H9 (cell line): ENCODE measurements around the gene GALNT9. TPM values are rescaled to one million over a fixed set of nuclear protein-coding genes. Genes with fewer than 3 reads are reported as not detected.
A peak's percentile ranks its signal among the peaks of the same experiment; 100 is the strongest.

Source experiments
- DNase-seq: peaks from one replicate; pipeline ENCODE4 v3.0.0-alpha.2; 2017
- H2AFZ ChIP-seq: one replicate; pipeline ENCODE4 v1.6.1; 2013; ENCODE audit warnings: mild to moderate bottlenecking, low read length, control low read depth, moderate library complexity
- H2AK5ac ChIP-seq: 2 replicates; pipeline ENCODE4 v1.6.1; 2013; ENCODE audit warnings: low read length, control low read depth, mixed read lengths; ENCODE audit not compliant: insufficient read length
- H2BK120ac ChIP-seq: one replicate; pipeline ENCODE4 v1.6.1; 2013; ENCODE audit warnings: low read depth, mild to moderate bottlenecking, low read length, control low read depth, inconsistent platforms; ENCODE audit not compliant: poor library complexity, severe bottlenecking
- H2BK12ac ChIP-seq: 2 replicates; pipeline ENCODE4 v1.6.1; 2013; ENCODE audit warnings: low read length, control low read depth, mixed read lengths, low read depth; ENCODE audit not compliant: insufficient read length
- H2BK15ac ChIP-seq: 2 replicates; pipeline ENCODE4 v1.6.1; 2013; ENCODE audit warnings: low read depth, low read length, control low read depth
- H2BK20ac ChIP-seq: one replicate; pipeline ENCODE4 v1.6.1; 2013; ENCODE audit warnings: low read depth, mild to moderate bottlenecking, low read length, control low read depth, inconsistent platforms; ENCODE audit not compliant: poor library complexity, severe bottlenecking
- H2BK5ac ChIP-seq: 2 replicates; pipeline ENCODE4 v1.6.1; 2013; ENCODE audit warnings: low read length, control low read depth, mixed read lengths; ENCODE audit not compliant: insufficient read length
- H3K14ac ChIP-seq: 2 replicates; pipeline ENCODE4 v1.6.1; 2013; ENCODE audit warnings: low read length, control low read depth; ENCODE audit not compliant: insufficient read depth
- H3K18ac ChIP-seq: 2 replicates; pipeline ENCODE4 v1.6.1; 2013; ENCODE audit warnings: low read depth, mild to moderate bottlenecking, mixed read lengths, low read length, control low read depth; ENCODE audit not compliant: insufficient read length
- H3K23ac ChIP-seq: 2 replicates; pipeline ENCODE4 v1.6.1; 2013; ENCODE audit warnings: low read length, control low read depth, mixed read lengths, low read depth; ENCODE audit not compliant: insufficient read length
- H3K23me2 ChIP-seq: 2 replicates; pipeline ENCODE4 v1.6.1; 2013; ENCODE audit warnings: low read depth, mild to moderate bottlenecking, mixed read lengths, low read length, control low read depth; ENCODE audit not compliant: insufficient read length, poor library complexity, severe bottlenecking
- H3K27ac ChIP-seq: 2 replicates; pipeline ENCODE4 v1.5.1; 2013; ENCODE audit warnings: low read length, control low read depth, mixed read lengths, low read depth; ENCODE audit not compliant: insufficient read length
- H3K27me3 ChIP-seq: 2 replicates; pipeline ENCODE4 v1.6.1; 2013; ENCODE audit warnings: low read length, control low read depth, inconsistent platforms; ENCODE audit not compliant: insufficient read depth
- H3K4ac ChIP-seq: 2 replicates; pipeline ENCODE4 v1.6.1; 2013; ENCODE audit warnings: low read depth, mild to moderate bottlenecking, control low read depth, inconsistent platforms, low read length, moderate library complexity
- H3K4me1 ChIP-seq: 2 replicates; pipeline ENCODE4 v1.6.1; 2013; ENCODE audit warnings: low read length, control low read depth, inconsistent platforms; ENCODE audit not compliant: insufficient read depth
- H3K4me2 ChIP-seq: 2 replicates; pipeline ENCODE4 v1.6.1; 2013; ENCODE audit warnings: low read length, control low read depth, mixed read lengths; ENCODE audit not compliant: insufficient read length, insufficient read depth
- H3K56ac ChIP-seq: 2 replicates; pipeline ENCODE4 v1.6.1; 2013; ENCODE audit warnings: low read depth, mild to moderate bottlenecking, mixed read lengths, low read length, control low read depth; ENCODE audit not compliant: insufficient read length
- H3K79me1 ChIP-seq: 2 replicates; pipeline ENCODE4 v1.6.1; 2013; ENCODE audit warnings: low read depth, mild to moderate bottlenecking, moderate library complexity, low read length, control low read depth, inconsistent platforms; ENCODE audit not compliant: insufficient read depth, poor library complexity, severe bottlenecking
- H3K79me2 ChIP-seq: 2 replicates; pipeline ENCODE4 v1.6.1; 2013; ENCODE audit warnings: low read length, control low read depth, inconsistent platforms; ENCODE audit not compliant: insufficient read depth
- H3K9ac ChIP-seq: 2 replicates; pipeline ENCODE4 v1.6.1; 2013; ENCODE audit warnings: low read length, control low read depth, mixed read lengths; ENCODE audit not compliant: insufficient read length; ENCODE audit errors: extremely low read depth
- H3K9me3 ChIP-seq: one replicate; pipeline ENCODE4 v1.6.1; 2013; ENCODE audit warnings: low read depth, low read length, inconsistent platforms; ENCODE audit not compliant: control insufficient read depth
- H3T11ph ChIP-seq: one replicate; pipeline ENCODE4 v1.6.1; 2013; ENCODE audit warnings: mild to moderate bottlenecking, low read length, control low read depth, inconsistent platforms
- H4K20me1 ChIP-seq: one replicate; pipeline ENCODE4 v1.6.1; 2013; ENCODE audit not compliant: control insufficient read depth, insufficient read length, insufficient read depth
- H4K5ac ChIP-seq: 2 replicates; pipeline ENCODE4 v1.6.1; 2013; ENCODE audit warnings: low read depth, mild to moderate bottlenecking, mixed read lengths, low read length, control low read depth; ENCODE audit not compliant: insufficient read length
- H4K8ac ChIP-seq: replicated peaks from 2 replicates; pipeline ENCODE4 v1.6.1; 2013; ENCODE audit warnings: low read length, control low read depth, mixed read lengths, low read depth; ENCODE audit not compliant: insufficient read length
- H4K91ac ChIP-seq: 2 replicates; pipeline ENCODE4 v1.6.1; 2013; ENCODE audit warnings: low read depth, mild to moderate bottlenecking, moderate library complexity, mixed read lengths, low read length, control low read depth; ENCODE audit not compliant: insufficient read length
- H3K27ac Mint-ChIP-seq, 3 experiments: 2 replicates in 2 of 3; 3 replicates in 1 of 3; pipeline ENCODE4 v1.8.0; 2020 to 2021; ENCODE audit warnings: mixed read lengths in 3 of 3, mild to moderate bottlenecking in 1 of 3, moderate library complexity in 1 of 3
- H3K27me3 Mint-ChIP-seq: 2 replicates; pipeline ENCODE4 v1.8.0; 2021; ENCODE audit warnings: low read depth, mild to moderate bottlenecking, moderate library complexity, mixed read lengths
- H3K36me3 Mint-ChIP-seq, 3 experiments: 2 replicates in 2 of 3; 3 replicates in 1 of 3; pipeline ENCODE4 v1.8.0; 2020 to 2021; ENCODE audit warnings: low read depth in 3 of 3, mixed read lengths in 3 of 3; ENCODE audit not compliant: insufficient read depth in 1 of 3
- H3K4me1 Mint-ChIP-seq, 2 experiments: 2 replicates each; pipeline ENCODE4 v1.8.0; 2020; ENCODE audit warnings: mixed read lengths in 2 of 2
- H3K4me3 Mint-ChIP-seq, 2 experiments: 2 replicates in 1 of 2; 3 replicates in 1 of 2; pipeline ENCODE4 v1.8.0; 2020 to 2021; ENCODE audit warnings: mild to moderate bottlenecking in 2 of 2, mixed read lengths in 2 of 2, moderate library complexity in 1 of 2
- H3K9me3 Mint-ChIP-seq, 2 experiments: 2 replicates in 1 of 2; 3 replicates in 1 of 2; pipeline ENCODE4 v1.8.0; 2020; ENCODE audit warnings: mild to moderate bottlenecking in 2 of 2, mixed read lengths in 2 of 2, moderate library complexity in 1 of 2
- CTCF ChIP-seq: fragments of 200-600 bp; sonication (generic); conservative IDR thresholded peaks from 3 replicates; pipeline ENCODE4 v1.8.0; 2021; ENCODE audit warnings: antibody characterized with exemption, mild to moderate bottlenecking
- WGBS: extraction: QIAGEN DNeasy Blood & Tissue Kit; methylation state at CpG from one replicate; pipeline ENCODE4 v1.1.7; 2013; ENCODE audit warnings: missing lambda C conversion rate, low lambda C conversion rate, mixed read lengths; ENCODE audit not compliant: insufficient read length; ENCODE audit errors: extremely low coverage; 5-methylcytosine and 5-hydroxymethylcytosine counted together
- total RNA-seq: library from RNA; stranded (reverse); gene quantifications from 2 replicates; pipeline ENCODE4 v1.2.1, GENCODE V29; 2021

GALNT9 gene
- total RNA-seq, 1 experiment from 2014 or later, result 0.35 TPM

- Histone ChIP-seq H4K8ac (no peak overlapping the region), H3K9ac (no peak overlapping the region), H3K27ac (no peak overlapping the region), H2BK120ac (no peak overlapping the region), H2AFZ (no peak overlapping the region), H3K4me1 (no peaks in the 10 kb centered on the region), H3K9me3 (no peaks in the 10 kb centered on the region), H3K79me2 (no peaks in the 10 kb centered on the region), H3K23me2 (no peaks in the 10 kb centered on the region), H2BK20ac (no peak overlapping the region), H4K20me1 (peaks cover 3% of the 10 kb centered on the region), H3K18ac (no peak overlapping the region), H4K5ac (no peak overlapping the region), H2BK12ac (no peak overlapping the region), H2BK15ac (no peak overlapping the region), H2BK5ac (no peak overlapping the region), H4K91ac (no peak overlapping the region), H3K27me3 (peaks cover 2% of the 10 kb centered on the region; the same call in 1 of the 2 replicates), H3K4ac (no peak overlapping the region), H2AK5ac (no peak overlapping the region), H3K79me1 (no peaks in the 10 kb centered on the region), H3K56ac (no peak overlapping the region), H3T11ph (no peak overlapping the region), H3K4me2 (no peak overlapping the region), H3K14ac (no peak overlapping the region), H3K23ac (peak overlapping the region; percentile 17)
- no peak for DNase-seq
- Mint-ChIP-seq H3K4me1 (peaks cover 5 to 7% of the 10 kb centered on the region in 2 experiments), H3K27ac (no peak overlapping the region; a peak in 1 of 7 replicates), H3K9me3 (peaks cover 3 to 7% of the 10 kb centered on the region in 2 experiments; a peak in 2 of 5 replicates), H3K27me3 (peaks cover 89% of the 10 kb centered on the region), H3K36me3 (no peaks in the 10 kb centered on the region; a peak in 1 of 7 replicates), H3K4me3 (no peak overlapping the region)
- no peak for TF ChIP-seq CTCF
- no CpG with 5 or more reads among the region's 30 CpGs for WGBS
These were observed 148.5 kb downstream of the GALNT9 start for GRCh38 chr12:132180648-132181546.
